Lung (tissue), 12 donors: ENCODE results near the gene SH3PXD2B. TPM values are rescaled to one million over a fixed set of nuclear protein-coding genes. Genes with fewer than 3 reads are reported as not detected.
A peak's percentile ranks its signal among the peaks of the same experiment; 100 is the strongest.

ENCODE experiments used
- ATAC-seq: fragments of 200-7000 bp; cut with Tn5 transposase; one replicate; pipeline ENCODE4 v1.9.1; 2020; ENCODE audit warnings: moderate number of reproducible peaks; ENCODE audit not compliant: insufficient read depth, low FRiP score
- DNase-seq, 3 donors: peaks; one replicate each; pipeline ENCODE4 v3.0.0-alpha.2; 2013 to 2017
- H3K27ac ChIP-seq, 2 donors: one replicate each; pipeline ENCODE4 v1.5.1; 2013; ENCODE audit warnings: mild to moderate bottlenecking in 2 of 2, moderate library complexity in 2 of 2, control low read depth in 1 of 2, inconsistent platforms in 1 of 2, low read depth in 1 of 2, low read length in 1 of 2
- H3K27me3 ChIP-seq, 3 donors: one replicate each; pipeline ENCODE4 v1.5.1; 2013; ENCODE audit warnings: low read length in 2 of 3; ENCODE audit not compliant: control insufficient read depth in 3 of 3, insufficient read depth in 3 of 3
- H3K36me3 ChIP-seq, 4 donors: one replicate each; pipeline ENCODE4 v1.5.1; 2013; ENCODE audit warnings: low read length in 4 of 4, mild to moderate bottlenecking in 1 of 4, moderate library complexity in 1 of 4; ENCODE audit not compliant: control insufficient read depth in 4 of 4, insufficient read depth in 4 of 4
- H3K4me1 ChIP-seq, 5 donors: one replicate each; pipeline ENCODE4 v1.5.1; 2013; ENCODE audit warnings: low read length in 5 of 5, mild to moderate bottlenecking in 2 of 5, moderate library complexity in 1 of 5; ENCODE audit not compliant: control insufficient read depth in 5 of 5, insufficient read depth in 5 of 5
- H3K4me3 ChIP-seq: one replicate; pipeline ENCODE4 v1.5.1; 2013; ENCODE audit warnings: mild to moderate bottlenecking, control low read depth, moderate library complexity
- H3K9ac ChIP-seq, 2 donors: one replicate each; pipeline ENCODE4 v1.5.1; 2013; ENCODE audit warnings: low read length in 2 of 2, control low read depth in 1 of 2; ENCODE audit not compliant: insufficient read depth in 1 of 2
- H3K9me3 ChIP-seq, 4 donors: one replicate each; pipeline ENCODE4 v1.5.1; 2013; ENCODE audit warnings: low read length in 3 of 4, mild to moderate bottlenecking in 1 of 4, moderate library complexity in 1 of 4; ENCODE audit not compliant: control insufficient read depth in 4 of 4, insufficient read depth in 3 of 4
- CTCF ChIP-seq: IDR thresholded peaks from 2 replicates; pipeline ENCODE4 v1.5.1; 2012; ENCODE audit warnings: mild to moderate bottlenecking; ENCODE audit errors: control extremely low read depth, extremely low read depth
- WGBS, 2 donors: extraction: QIAGEN DNeasy Blood & Tissue Kit; methylation state at CpG; one replicate each; pipeline ENCODE4 v1.1.7; 2013; 5-methylcytosine and 5-hydroxymethylcytosine counted together
- polyA plus RNA-seq, 2 donors: library from polyadenylated mRNA; stranded (reverse); fragments of 200-250 nt; gene quantifications; one replicate each; pipeline ENCODE4 v1.2.1, GENCODE V29; 2013
- total RNA-seq, 2 donors: library from RNA; depleted of rRNA in 1 of 2; stranded (reverse); fragments of >200 nt in 1 of 2; gene quantifications; one replicate each; pipeline ENCODE4 v1.2.1, GENCODE V29; 2014 to 2021
- donor health status: control.
- donor health status: control.
- donor health status: Bipolar disorder and iron deficiency.
- donor health status: healthy.
- donor health status: DM: yes; HTN: yes; CAD: no.

The SH3PXD2B gene
- total and polyA plus RNA-seq, 4 donors, result 8.0 to 56.0 (median 21.4) TPM

GRCh38 chr5:172429201-172429940 lies 25.0 kb downstream of the SH3PXD2B start:
- H3K27me3 ChIP-seq, result no peaks in the 10 kb centered on the region
- no peaks in the 10 kb centered on the region for H3K9me3 ChIP-seq
- H3K4me1 ChIP-seq, result peaks cover 0 to 36% (median 20%) of the 10 kb centered on the region in 5 donors
- peak overlapping the region in 1 of 2 donors; percentile 36 for H3K9ac ChIP-seq
- H3K4me3 ChIP-seq, result no peak overlapping the region
- TF ChIP-seq CTCF, result no peak
- peaks cover 0 to 3% (median 0%) of the 10 kb centered on the region in 4 donors for H3K36me3 ChIP-seq
- WGBS, 2 donors, result 36 to 51% methylated on average over 8 of the region's 8 CpGs
- DNase-seq, result peak in 1 of 3 donors; percentile 75
- peak overlapping the region; percentile 34 to 88 for H3K27ac ChIP-seq
- ATAC-seq, result peak; percentile 68

- TF ChIP-seq CTCF, result no peak
- no peaks in the 10 kb centered on the region for H3K9me3 ChIP-seq
- DNase-seq, result no peak
- H3K27me3 ChIP-seq, result no peaks in the 10 kb centered on the region
- H3K27ac ChIP-seq, result peak overlapping the region; percentile 34 to 84
- peaks cover 0 to 29% (median 15%) of the 10 kb centered on the region in 5 donors for H3K4me1 ChIP-seq
- no peak overlapping the region for H3K4me3 ChIP-seq
- 66 to 76% methylated on average over 12 of the region's 12 CpGs for WGBS, 2 donors
- peak overlapping the region in 1 of 2 donors; percentile 36 for H3K9ac ChIP-seq
- no peak for ATAC-seq
- peaks cover 0 to 3% (median 0%) of the 10 kb centered on the region in 4 donors for H3K36me3 ChIP-seq
Measured at GRCh38 chr5:172428224-172429166, 25.8 kb downstream of the SH3PXD2B start.

DNA sequence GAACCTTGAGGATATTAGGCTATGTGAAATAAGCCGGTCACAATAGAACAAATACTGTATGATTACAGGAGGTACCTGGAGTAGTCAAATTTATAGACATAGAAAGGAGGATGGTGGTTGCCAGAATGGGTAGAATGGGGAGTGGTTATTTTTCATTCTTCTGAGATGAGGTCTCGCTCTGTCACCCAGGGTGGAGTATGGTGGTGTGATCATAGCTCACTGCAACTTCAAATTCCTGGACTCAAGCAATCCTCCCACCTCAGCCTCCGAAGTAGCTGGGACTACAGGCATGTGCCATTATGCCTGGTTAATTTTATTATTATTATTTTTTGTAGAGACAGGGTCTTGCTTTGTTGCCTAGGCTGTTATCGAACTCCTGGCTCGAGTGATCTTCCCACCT lies 27.1 kb downstream of the SH3PXD2B start:
- 96 to 97% methylated on average over 5 of the region's 5 CpGs for whole genome bisulfite sequencing, 2 donors
- no peak for ATAC-seq

More for the DNA sequence above, 27.1 kb downstream of the SH3PXD2B start:
- Histone ChIP-seq H3K9me3 (no peaks in the 10 kb centered on the region), H3K4me3 (no peak overlapping the region), H3K4me1 (peaks cover 0 to 29% (median 15%) of the 10 kb centered on the region in 5 donors), H3K27me3 (no peaks in the 10 kb centered on the region), H3K9ac (peak overlapping the region in 1 of 2 donors; percentile 7), H3K36me3 (peaks cover 0 to 5% (median 0%) of the 10 kb centered on the region in 4 donors), H3K27ac (no peak overlapping the region)
- TF ChIP-seq CTCF, result no peak
- DNase-seq, result no peak
